IMR-90 (cell line): ENCODE results near the gene GRIK5. TPM values are rescaled to one million over a fixed set of nuclear protein-coding genes. Genes with fewer than 3 reads are reported as not detected.
A peak's percentile ranks its signal among the peaks of the same experiment; 100 is the strongest.

ENCODE experiments used
- ATAC-seq: fragments of 200-7000 bp; cut with Tn5 transposase; 2 replicates; pipeline ENCODE4 v1.9.1; 2020; ENCODE audit warnings: low read depth, mild to moderate bottlenecking, moderate library complexity
- BruUV-seq: library from RNA; stranded (reverse); fragments of 400-500 nt; replicated peaks from 2 replicates; lab custom pipeline; 2021; lab: Mats Ljungman, UMichigan
- CTCF ChIA-PET: fragments of 300-600 bp; formaldehyde crosslinking; extraction: SDS; loops from one replicate; lab custom pipeline; 2021; ENCODE audit warnings: antibody characterized with exemption; lab: Yijun Ruan, JAX
- POLR2A ChIA-PET: fragments of 300-600 bp; sonication (Branson Sonifier 250); formaldehyde crosslinking; loops from one replicate; lab custom pipeline; 2022; ENCODE audit warnings: antibody characterized with exemption; ENCODE audit not compliant: unreplicated experiment; lab: Charles Lee
- DNase-seq: peaks from one replicate; pipeline ENCODE4 v3.0.0; 2013
- H2AFZ ChIP-seq: replicated peaks from 2 replicates; pipeline ENCODE3; 2013; ENCODE audit warnings: low read length, mild to moderate bottlenecking; ENCODE audit not compliant: poor library complexity
- H2AK5ac ChIP-seq: 2 replicates; pipeline ENCODE4 v1.6.1; 2013; ENCODE audit warnings: low read depth, low read length, inconsistent platforms
- H2AK9ac ChIP-seq: replicated peaks from 2 replicates; pipeline ENCODE3; 2013; ENCODE audit warnings: mild to moderate bottlenecking, low read depth, low read length, moderate library complexity; ENCODE audit not compliant: poor library complexity
- H2BK120ac ChIP-seq: 2 replicates; pipeline ENCODE4 v1.6.1; 2013; ENCODE audit warnings: low read depth, low read length, inconsistent platforms
- H2BK15ac ChIP-seq: 3 replicates; pipeline ENCODE4 v1.6.1; 2013; ENCODE audit warnings: low read depth, low read length, inconsistent platforms
- H2BK20ac ChIP-seq: 2 replicates; pipeline ENCODE4 v1.6.1; 2013; ENCODE audit warnings: low read depth, mild to moderate bottlenecking, inconsistent platforms, low read length, moderate library complexity
- H2BK5ac ChIP-seq: 2 replicates; pipeline ENCODE4 v1.6.1; 2013; ENCODE audit warnings: mild to moderate bottlenecking, low read depth, low read length, inconsistent platforms; ENCODE audit not compliant: poor library complexity, severe bottlenecking
- H3K14ac ChIP-seq: replicated peaks from 2 replicates; pipeline ENCODE4 v1.6.1; 2013; ENCODE audit warnings: low read depth, low read length, inconsistent platforms
- H3K18ac ChIP-seq: 2 replicates; pipeline ENCODE4 v1.6.1; 2013; ENCODE audit warnings: low read depth, low read length, control low read depth
- H3K23ac ChIP-seq: 2 replicates; pipeline ENCODE4 v1.6.1; 2013; ENCODE audit warnings: low read depth, low read length, inconsistent platforms
- H3K27ac ChIP-seq: 2 replicates; pipeline ENCODE4 v1.5.1; 2013; ENCODE audit warnings: mild to moderate bottlenecking, control low read depth, low read length; ENCODE audit not compliant: insufficient read depth
- H3K27me3 ChIP-seq: 2 replicates; pipeline ENCODE4 v1.6.1; 2013; ENCODE audit warnings: low read length; ENCODE audit not compliant: control insufficient read depth, insufficient read depth
- H3K36me3 ChIP-seq: 2 replicates; pipeline ENCODE4 v1.6.1; 2013; ENCODE audit warnings: low read length, mixed read lengths; ENCODE audit not compliant: control insufficient read depth, insufficient read depth
- H3K4ac ChIP-seq: 2 replicates; pipeline ENCODE4 v1.6.1; 2013; ENCODE audit warnings: low read depth, low read length, inconsistent platforms
- H3K4me1 ChIP-seq: 2 replicates; pipeline ENCODE4 v1.6.1; 2013; ENCODE audit warnings: low read length, mixed read lengths; ENCODE audit not compliant: control insufficient read depth, insufficient read depth
- H3K4me2 ChIP-seq: 2 replicates; pipeline ENCODE4 v1.6.1; 2013; ENCODE audit warnings: low read depth, mild to moderate bottlenecking, control low read depth, low read length, moderate library complexity
- H3K4me3 ChIP-seq: 2 replicates; pipeline ENCODE4 v1.5.1; 2013; ENCODE audit warnings: low read depth, mild to moderate bottlenecking, control low read depth, low read length, moderate library complexity; ENCODE audit not compliant: insufficient read depth
- H3K56ac ChIP-seq: 2 replicates; pipeline ENCODE4 v1.6.1; 2013; ENCODE audit warnings: low read length, inconsistent platforms; ENCODE audit not compliant: insufficient read depth; ENCODE audit errors: extremely low read depth
- H3K79me1 ChIP-seq, 2 experiments: 2 replicates each; pipeline ENCODE4 v1.6.1; 2013; ENCODE audit warnings: low read length in 2 of 2, inconsistent platforms in 1 of 2, low read depth in 1 of 2
- H3K9ac ChIP-seq: 2 replicates; pipeline ENCODE4 v1.6.1; 2013; ENCODE audit warnings: low read depth, low read length, control low read depth
- H3K9me1 ChIP-seq: 2 replicates; pipeline ENCODE4 v1.6.1; 2013; ENCODE audit warnings: low read length, inconsistent platforms; ENCODE audit not compliant: insufficient read depth
- H3K9me3 ChIP-seq: 2 replicates; pipeline ENCODE4 v1.6.1; 2013; ENCODE audit warnings: low read length; ENCODE audit not compliant: control insufficient read depth, insufficient read depth
- H4K20me1 ChIP-seq: 2 replicates; pipeline ENCODE4 v1.6.1; 2013; ENCODE audit warnings: low read length, inconsistent platforms; ENCODE audit not compliant: insufficient read depth
- H4K5ac ChIP-seq: 2 replicates; pipeline ENCODE4 v1.6.1; 2013; ENCODE audit warnings: mild to moderate bottlenecking, low read depth, low read length, control low read depth
- H4K8ac ChIP-seq, 2 experiments: 2 replicates each; pipeline ENCODE4 v1.6.1; 2013; ENCODE audit warnings: low read depth in 2 of 2, low read length in 2 of 2, control low read depth in 1 of 2, inconsistent platforms in 1 of 2
- H4K91ac ChIP-seq: 2 replicates; pipeline ENCODE4 v1.6.1; 2013; ENCODE audit warnings: low read depth, low read length, inconsistent platforms; ENCODE audit not compliant: insufficient read depth
- BHLHE40 ChIP-seq: fragments of 150-350 bp; IDR thresholded peaks from 2 replicates; pipeline ENCODE4 v1.6.1; 2016; ENCODE audit warnings: mild to moderate bottlenecking, low read depth, low read length
- CEBPB ChIP-seq: IDR thresholded peaks from 2 replicates; pipeline ENCODE4 v1.6.1; 2012; ENCODE audit warnings: low read depth, low read length, improper control_type of control experiment
- CHD1 ChIP-seq: IDR thresholded peaks from 2 replicates; pipeline ENCODE4 v1.6.1; 2012; ENCODE audit warnings: low read depth, low read length, improper control_type of control experiment
- ELK1 ChIP-seq: fragments of 150-350 bp; IDR thresholded peaks from 2 replicates; pipeline ENCODE4 v1.6.1; 2016; ENCODE audit warnings: low read depth, mild to moderate bottlenecking, low read length, moderate library complexity, borderline replicate concordance
- FOS ChIP-seq: fragments of 150-350 bp; IDR thresholded peaks from 2 replicates; pipeline ENCODE4 v1.6.1; 2016; ENCODE audit warnings: low read depth, low read length
- MAFK ChIP-seq: IDR thresholded peaks from 2 replicates; pipeline ENCODE4 v1.6.1; 2012; ENCODE audit warnings: low read depth, low read length, improper control_type of control experiment
- MAZ ChIP-seq: IDR thresholded peaks from 2 replicates; pipeline ENCODE4 v1.6.1; 2012; ENCODE audit warnings: low read depth, mild to moderate bottlenecking, low read length, improper control_type of control experiment, moderate library complexity, borderline replicate concordance
- MXI1 ChIP-seq: IDR thresholded peaks from 2 replicates; pipeline ENCODE4 v1.6.1; 2012; ENCODE audit warnings: low read depth, mild to moderate bottlenecking, low read length, moderate library complexity, borderline replicate concordance
- NFE2L2 ChIP-seq: fragments of 150-350 bp; IDR thresholded peaks from 2 replicates; pipeline ENCODE4 v1.6.1; 2016; ENCODE audit warnings: low read depth, mild to moderate bottlenecking, low read length
- POLR2A ChIP-seq: IDR thresholded peaks from 2 replicates; pipeline ENCODE4 v1.6.1; 2012; ENCODE audit warnings: mild to moderate bottlenecking, low read depth, low read length
- RAD21 ChIP-seq: IDR thresholded peaks from 2 replicates; pipeline ENCODE4 v1.6.1; 2012; ENCODE audit warnings: low read length, improper control_type of control experiment
- RFX5 ChIP-seq: IDR thresholded peaks from 2 replicates; pipeline ENCODE4 v1.8.0; 2012; ENCODE audit warnings: low read depth, mild to moderate bottlenecking, low read length, moderate library complexity
- USF2 ChIP-seq: fragments of 150-350 bp; IDR thresholded peaks from 2 replicates; pipeline ENCODE4 v1.6.1; 2017; ENCODE audit warnings: mild to moderate bottlenecking, antibody characterized with exemption, low read length, low read depth
- WGBS, 2 experiments: methylation state at CpG; one replicate each; pipeline versions ENCODE4 v1.1.5 to v1.1.7; 2013; ENCODE audit warnings: missing lambda C conversion rate in 2 of 2; ENCODE audit not compliant: insufficient read length in 1 of 2; ENCODE audit errors: extremely low coverage in 2 of 2; 5-methylcytosine and 5-hydroxymethylcytosine counted together
- dilution Hi-C: fragments of 300-500 bp; cut with HindIII; formaldehyde crosslinking; loops from one replicate; pipeline ENCODE4 v1.14.3; 2018; ENCODE audit warnings: low sequenced_read_pairs; ENCODE audit not compliant: unreplicated experiment
- in situ Hi-C: fragments of 300-500 bp; cut with MboI; formaldehyde crosslinking; loops from 3 replicates; pipeline ENCODE4 v1.14.3; 2019; ENCODE audit warnings: low sequenced_read_pairs, inconsistent platforms, mixed read lengths
- intact Hi-C: fragments of 100-400 bp; cut with micrococcal nuclease; formaldehyde crosslinking; loops from 2 replicates; pipeline ENCODE4 v1.10.0; 2022
- polyA plus RNA-seq, 3 experiments: library from polyadenylated mRNA; depleted of rRNA; stranded (reverse); fragments of >200 nt; gene quantifications; 2 replicates each; pipeline ENCODE4 v1.2.3, GENCODE V29; 2012; ENCODE audit warnings: low replicate concordance in 1 of 3
- total RNA-seq: library from RNA; depleted of rRNA; stranded (reverse); fragments of >200 nt; gene quantifications from 2 replicates; pipeline ENCODE4 v1.2.3, GENCODE V29; 2012

Gene GRIK5
- total and polyA plus RNA-seq, 2 of the 4 experiments (the other 2 are of a cell fraction), result 0.10 TPM; not detected in 1

DNA sequence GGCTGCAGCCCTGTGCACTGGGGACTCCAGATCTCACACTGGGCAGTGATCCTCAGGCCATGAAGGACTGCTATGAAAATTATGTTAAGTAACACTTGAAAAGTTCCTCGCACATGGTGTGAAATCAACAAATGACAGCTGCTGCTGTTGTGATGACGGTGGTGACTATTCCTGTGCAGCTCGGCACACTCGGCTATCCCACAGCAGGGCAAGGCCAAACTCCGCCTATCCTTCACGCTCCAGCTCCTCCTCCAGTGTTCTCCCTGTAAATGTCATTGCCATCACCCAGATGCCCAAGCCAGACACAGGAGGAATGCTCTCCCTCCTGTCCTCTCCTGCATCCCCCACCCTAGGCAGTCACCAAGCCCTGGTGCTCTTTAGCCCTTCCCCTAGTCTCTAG, 31.3 kb downstream of the GRIK5 start:
- H3K9me1 ChIP-seq, result no peaks in the 10 kb centered on the region
- H3K27me3 ChIP-seq, result peaks cover 25% of the 10 kb centered on the region
- H4K5ac ChIP-seq, result no peak overlapping the region
- H4K8ac ChIP-seq, result no peak overlapping the region
- intact Hi-C loops, result loop anchor here (10.0 kb wide), 1 partner anchor 154 kb away; the partner anchor contains the start of gene ARHGEF1
- DNase-seq, result no peak
- dilution Hi-C loops, result no loop called here
- H3K36me3 ChIP-seq, result no peaks in the 10 kb centered on the region
- no peak overlapping the region for H3K9ac ChIP-seq
- no peak overlapping the region for H3K23ac ChIP-seq
- peak overlapping the region; percentile 43 for H2AFZ ChIP-seq
- no peak for ATAC-seq
- BruUV-seq, result no TSS peak
- H4K20me1 ChIP-seq, result no peaks in the 10 kb centered on the region
- H3K4me3 ChIP-seq, result no peak overlapping the region
- H2BK5ac ChIP-seq, result no peak overlapping the region
- H3K56ac ChIP-seq, result no peak overlapping the region
- no peak overlapping the region for H3K18ac ChIP-seq
- H3K14ac ChIP-seq, result no peak overlapping the region
- POLR2A ChIA-PET, result no interaction called here
- no peak overlapping the region for H2BK120ac ChIP-seq
- H3K79me1 ChIP-seq, result no peaks in the 10 kb centered on the region
- H2BK20ac ChIP-seq, result no peak overlapping the region
- H2BK15ac ChIP-seq, result no peak overlapping the region
- H3K4me2 ChIP-seq, result no peak overlapping the region
- TF ChIP-seq MAFK (no peak), RAD21 (no peak), POLR2A (no peak), USF2 (no peak), MAZ (no peak), BHLHE40 (no peak), CEBPB (no peak), MXI1 (no peak), CHD1 (no peak), FOS (no peak), NFE2L2 (no peak), ELK1 (no peak), RFX5 (no peak)
- no peak overlapping the region for H3K4ac ChIP-seq
- H2AK5ac ChIP-seq, result no peak overlapping the region
- H2AK9ac ChIP-seq, result no peak overlapping the region
- no peak overlapping the region for H3K27ac ChIP-seq
- CTCF ChIA-PET, result no interaction called here
- in situ Hi-C loops, result no loop called here
- H3K9me3 ChIP-seq, result no peaks in the 10 kb centered on the region
- 36% methylated on average over 4 of the region's 6 CpGs; no CpG with 5 or more reads in 1 of the 2 experiments for WGBS, 2 experiments
- H3K4me1 ChIP-seq, result no peaks in the 10 kb centered on the region
- H4K91ac ChIP-seq, result no peak overlapping the region
